Osteoblast (primary cell): ENCODE data around the gene FLT1. TPM values are rescaled to one million over a fixed set of nuclear protein-coding genes. Genes with fewer than 3 reads are reported as not detected.

Experiments
- DNase-seq: peaks from one replicate; pipeline ENCODE4 v3.0.0; 2011; ENCODE audit warnings: low spot score, mixed read lengths; ENCODE audit not compliant: insufficient read length; ENCODE audit errors: missing footprints
- H2AFZ ChIP-seq: 2 replicates; pipeline ENCODE4 v1.6.0; 2011; ENCODE audit warnings: mild to moderate bottlenecking, low read length
- H3K27ac ChIP-seq: 2 replicates; pipeline ENCODE4 v1.5.1; 2011; ENCODE audit warnings: mild to moderate bottlenecking, low read depth, low read length, moderate library complexity
- H3K27me3 ChIP-seq: 2 replicates; pipeline ENCODE4 v1.6.0; 2012; ENCODE audit warnings: mild to moderate bottlenecking, control low read depth, inconsistent platforms, low read length, moderate library complexity; ENCODE audit not compliant: insufficient read depth
- H3K36me3 ChIP-seq: 2 replicates; pipeline ENCODE4 v1.5.1; 2011; ENCODE audit warnings: mild to moderate bottlenecking, low read length, control low read depth, moderate library complexity; ENCODE audit not compliant: insufficient read depth
- H3K4me1 ChIP-seq: 2 replicates; pipeline ENCODE4 v1.5.1; 2011; ENCODE audit warnings: mild to moderate bottlenecking, low read length, control low read depth, moderate library complexity; ENCODE audit not compliant: insufficient read depth
- H3K4me2 ChIP-seq: 2 replicates; pipeline ENCODE4 v1.6.0; 2011; ENCODE audit warnings: mild to moderate bottlenecking, low read length; ENCODE audit not compliant: insufficient read depth
- H3K4me3 ChIP-seq: fragments of 200-600 bp; sonication (generic); 3 replicates; pipeline ENCODE4 v1.5.1; 2012; ENCODE audit warnings: mild to moderate bottlenecking, low read length, inconsistent platforms; ENCODE audit not compliant: insufficient read depth
- H3K79me2 ChIP-seq: 2 replicates; pipeline ENCODE4 v1.6.0; 2012; ENCODE audit warnings: mild to moderate bottlenecking, low read length, control low read depth, inconsistent platforms; ENCODE audit not compliant: insufficient read depth
- H3K9me3 ChIP-seq: 2 replicates; pipeline ENCODE4 v1.5.1; 2011; ENCODE audit warnings: low read depth, low read length, control low read depth
- H4K20me1 ChIP-seq: 2 replicates; pipeline ENCODE4 v1.6.0; 2012; ENCODE audit warnings: mild to moderate bottlenecking, low read length, control low read depth; ENCODE audit not compliant: insufficient read depth
- CTCF ChIP-seq: IDR thresholded peaks from 2 replicates; pipeline ENCODE4 v1.5.1; 2011; ENCODE audit warnings: mild to moderate bottlenecking, low read depth, low read length, moderate library complexity; ENCODE audit errors: extremely low read depth
- total RNA-seq: library from RNA; depleted of rRNA; stranded (reverse); fragments of >200 nt; gene quantifications from 2 replicates; pipeline ENCODE4 v1.2.3, GENCODE V29; 2012

The FLT1 gene
- total RNA-seq, 1 donor: not detected

GRCh38 chr13:28376604-28377003 is 118.3 kb downstream of the FLT1 start:
- Histone ChIP-seq H4K20me1 (no peaks in the 10 kb centered on the region), H2AFZ (no peak overlapping the region), H3K27ac (no peak overlapping the region), H3K9me3 (no peaks in the 10 kb centered on the region), H3K4me2 (no peak overlapping the region), H3K79me2 (no peaks in the 10 kb centered on the region), H3K36me3 (no peaks in the 10 kb centered on the region), H3K4me1 (no peaks in the 10 kb centered on the region), H3K4me3 (no peak overlapping the region), H3K27me3 (peaks cover 11% of the 10 kb centered on the region)
- TF ChIP-seq CTCF: no peak
- DNase-seq: no peak

- H3K27ac ChIP-seq: no peak overlapping the region
- no peak overlapping the region for H2AFZ ChIP-seq
- H3K9me3 ChIP-seq: no peaks in the 10 kb centered on the region
- no peak overlapping the region for H3K4me3 ChIP-seq
- no peaks in the 10 kb centered on the region for H3K36me3 ChIP-seq
- no peak for DNase-seq
- H4K20me1 ChIP-seq: no peaks in the 10 kb centered on the region
- no peaks in the 10 kb centered on the region for H3K4me1 ChIP-seq
- H3K27me3 ChIP-seq: peaks cover 11% of the 10 kb centered on the region
- no peaks in the 10 kb centered on the region for H3K79me2 ChIP-seq
- TF ChIP-seq CTCF: no peak
- H3K4me2 ChIP-seq: no peak overlapping the region
These were observed 119.5 kb downstream of the FLT1 start for GRCh38 chr13:28375250-28375930.

DNA sequence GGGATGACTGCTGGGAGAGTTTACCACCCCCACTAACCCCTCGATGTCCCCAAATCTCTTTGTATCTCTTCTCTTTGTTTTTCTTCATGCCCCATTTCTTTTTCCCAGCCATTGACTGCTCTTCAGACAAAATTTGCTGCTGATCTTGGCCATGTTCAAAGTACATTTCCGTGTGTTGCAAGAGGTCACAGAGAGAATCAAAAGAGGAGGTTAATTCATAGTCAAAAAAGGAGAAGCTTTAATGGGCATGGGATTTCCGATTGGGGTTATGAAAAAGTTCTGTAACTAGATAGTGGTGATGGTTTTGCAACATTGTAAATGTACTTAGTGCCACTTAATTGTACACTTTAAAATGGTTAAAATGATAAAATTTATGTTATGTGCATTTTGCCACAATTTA is 121.1 kb downstream of the FLT1 start:
- no peak for DNase-seq
- Histone ChIP-seq H3K36me3 (no peaks in the 10 kb centered on the region), H3K79me2 (no peaks in the 10 kb centered on the region), H3K4me1 (no peaks in the 10 kb centered on the region), H3K4me3 (no peak overlapping the region), H2AFZ (no peak overlapping the region), H3K27me3 (peaks cover 11% of the 10 kb centered on the region), H3K27ac (no peak overlapping the region), H3K4me2 (no peak overlapping the region), H4K20me1 (no peaks in the 10 kb centered on the region), H3K9me3 (no peaks in the 10 kb centered on the region)
- TF ChIP-seq CTCF: no peak

DNA sequence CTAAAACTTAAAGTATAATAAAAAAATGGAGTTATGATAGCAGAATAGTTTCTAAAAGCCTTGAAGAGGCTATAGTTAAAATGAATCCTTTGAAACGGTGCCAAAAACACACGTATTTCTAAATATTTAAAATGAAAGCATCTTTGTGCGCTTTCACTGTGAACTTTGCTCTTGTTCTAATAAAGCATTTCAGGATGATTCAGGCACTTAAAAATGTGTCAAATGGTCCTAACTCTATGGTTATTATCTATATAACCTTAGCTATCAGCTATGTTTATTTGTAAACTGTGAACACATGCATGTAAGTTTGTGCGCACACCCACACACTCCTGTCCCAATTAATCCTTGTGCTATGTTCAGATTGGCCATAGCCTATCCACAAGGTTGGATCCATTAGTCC is 124.5 kb downstream of the FLT1 start:
- H3K4me1 ChIP-seq: no peaks in the 10 kb centered on the region
- H4K20me1 ChIP-seq: no peaks in the 10 kb centered on the region
- no peaks in the 10 kb centered on the region for H3K9me3 ChIP-seq
- no peaks in the 10 kb centered on the region for H3K27me3 ChIP-seq
- no peak for TF ChIP-seq CTCF
- DNase-seq: no peak
- H3K4me2 ChIP-seq: no peak overlapping the region
- no peak overlapping the region for H3K4me3 ChIP-seq
- no peaks in the 10 kb centered on the region for H3K79me2 ChIP-seq
- H2AFZ ChIP-seq: no peak overlapping the region
- H3K36me3 ChIP-seq: no peaks in the 10 kb centered on the region
- no peak overlapping the region for H3K27ac ChIP-seq
